ENCODE measurements around the gene GPR39. TPM values are rescaled to one million over a fixed set of nuclear protein-coding genes. Genes with fewer than 3 reads are reported as not detected.

Gene GPR39
- total and polyA plus RNA-seq, 12 donors: 0.04 TPM; not detected in 11

DNA sequence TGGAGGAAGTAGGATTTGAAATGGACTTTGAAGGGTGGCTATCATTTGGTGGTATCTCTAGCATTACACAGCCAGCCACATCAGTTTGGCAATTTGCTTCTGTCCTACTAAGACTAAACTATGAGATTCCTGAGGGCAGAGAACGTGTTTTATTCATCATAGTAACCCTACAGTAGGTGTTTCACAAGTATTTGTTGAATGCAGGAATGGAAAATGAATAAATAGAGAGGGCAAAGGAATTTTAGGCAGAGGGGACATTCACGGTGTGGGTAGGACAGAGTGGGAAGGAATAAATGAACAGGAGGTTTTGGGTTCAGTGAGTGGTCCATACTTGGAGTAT lies 15.7 kb upstream of the GPR39 start:
- peaks cover 0 to 17% (median 0%) of the 10 kb centered on the region in 7 donors for H3K27me3 ChIP-seq
- no peaks in the 10 kb centered on the region for H3K36me3 ChIP-seq
- WGBS, 2 donors: 75 to 87% methylated on average over 2 of the region's 2 CpGs
- ATAC-seq (no peak), DNase-seq (no peak)
- peaks cover 0 to 7% (median 0%) of the 10 kb centered on the region in 11 donors for H3K9me3 ChIP-seq
- no peaks in the 10 kb centered on the region for H3K4me1 ChIP-seq
- TF ChIP-seq, protein P1, sequence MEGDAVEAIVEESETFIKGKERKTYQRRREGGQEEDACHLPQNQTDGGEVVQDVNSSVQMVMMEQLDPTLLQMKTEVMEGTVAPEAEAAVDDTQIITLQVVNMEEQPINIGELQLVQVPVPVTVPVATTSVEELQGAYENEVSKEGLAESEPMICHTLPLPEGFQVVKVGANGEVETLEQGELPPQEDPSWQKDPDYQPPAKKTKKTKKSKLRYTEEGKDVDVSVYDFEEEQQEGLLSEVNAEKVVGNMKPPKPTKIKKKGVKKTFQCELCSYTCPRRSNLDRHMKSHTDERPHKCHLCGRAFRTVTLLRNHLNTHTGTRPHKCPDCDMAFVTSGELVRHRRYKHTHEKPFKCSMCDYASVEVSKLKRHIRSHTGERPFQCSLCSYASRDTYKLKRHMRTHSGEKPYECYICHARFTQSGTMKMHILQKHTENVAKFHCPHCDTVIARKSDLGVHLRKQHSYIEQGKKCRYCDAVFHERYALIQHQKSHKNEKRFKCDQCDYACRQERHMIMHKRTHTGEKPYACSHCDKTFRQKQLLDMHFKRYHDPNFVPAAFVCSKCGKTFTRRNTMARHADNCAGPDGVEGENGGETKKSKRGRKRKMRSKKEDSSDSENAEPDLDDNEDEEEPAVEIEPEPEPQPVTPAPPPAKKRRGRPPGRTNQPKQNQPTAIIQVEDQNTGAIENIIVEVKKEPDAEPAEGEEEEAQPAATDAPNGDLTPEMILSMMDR (IDR thresholded peaks at IDR 0.05): no peak
- intact Hi-C loops (cut with DNase I): no loop called here
- H3K4me3 ChIP-seq: no peak overlapping the region
- H3K27ac ChIP-seq: no peak overlapping the region

DNA sequence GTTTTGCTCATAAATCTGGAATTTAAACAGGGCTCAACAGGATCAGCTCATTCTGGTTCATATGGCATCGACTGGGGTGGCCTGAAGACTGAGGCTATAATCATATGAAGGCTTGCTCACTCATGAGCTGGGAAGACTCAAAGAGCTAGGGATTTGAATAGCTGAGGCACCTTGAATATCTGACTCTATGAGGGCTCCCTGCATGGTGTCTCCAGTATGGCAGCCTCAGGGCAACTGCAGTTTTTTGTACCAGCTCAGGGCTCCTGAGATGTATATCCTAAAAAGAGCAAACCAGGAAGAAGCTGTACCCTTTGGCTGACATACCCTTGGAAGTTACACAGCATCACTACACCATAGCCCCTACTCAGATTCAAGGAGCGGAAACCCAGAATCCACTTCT lies 15.3 kb upstream of the GPR39 start:
- Histone ChIP-seq H3K36me3 (no peaks in the 10 kb centered on the region), H3K4me3 (no peak overlapping the region), H3K9me3 (peaks cover 0 to 12% (median 0%) of the 10 kb centered on the region in 11 donors), H3K27ac (no peak overlapping the region), H3K27me3 (peaks cover 0 to 14% (median 0%) of the 10 kb centered on the region in 7 donors), H3K4me1 (no peaks in the 10 kb centered on the region)
- DNase-seq: no peak
- intact Hi-C loops (cut with DNase I): no loop called here
- WGBS, 2 donors: 92 to 97% methylated on average over 2 of the region's 2 CpGs
- TF ChIP-seq, protein P1 (IDR thresholded peaks at IDR 0.05): no peak
- no peak for ATAC-seq

DNA sequence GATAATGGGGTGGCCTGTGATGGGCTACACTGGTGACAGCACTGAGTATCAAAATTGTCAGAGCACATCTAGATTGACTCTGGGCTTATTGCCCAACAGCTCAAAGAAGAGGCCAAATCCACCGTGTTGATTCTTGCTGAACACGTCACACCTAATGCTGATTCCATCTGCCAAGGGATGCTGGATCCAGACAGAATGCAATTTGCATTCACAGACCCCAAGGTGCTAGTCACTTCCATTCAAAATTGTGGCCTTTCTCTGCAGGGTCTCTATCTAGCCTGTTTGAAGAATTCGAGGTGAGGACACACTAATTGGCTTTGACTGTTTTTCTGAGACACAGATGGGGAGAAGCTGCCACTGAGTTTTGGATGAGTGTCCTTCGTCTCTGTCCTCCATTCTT lies 13.5 kb upstream of the GPR39 start:
- no peak for ATAC-seq
- Histone ChIP-seq H3K36me3 (no peaks in the 10 kb centered on the region), H3K27me3 (peaks cover 0 to 8% (median 0%) of the 10 kb centered on the region in 7 donors), H3K4me3 (no peak overlapping the region), H3K9me3 (peaks cover 0 to 16% (median 0%) of the 10 kb centered on the region in 11 donors), H3K4me1 (no peaks in the 10 kb centered on the region), H3K27ac (no peak overlapping the region)
- DNase-seq: no peak
- 46% methylated on average over 4 of the region's 4 CpGs for WGBS, 2 donors
- TF ChIP-seq, protein P1 (IDR thresholded peaks at IDR 0.05): no peak
- intact Hi-C loops (cut with DNase I): no loop called here

DNA sequence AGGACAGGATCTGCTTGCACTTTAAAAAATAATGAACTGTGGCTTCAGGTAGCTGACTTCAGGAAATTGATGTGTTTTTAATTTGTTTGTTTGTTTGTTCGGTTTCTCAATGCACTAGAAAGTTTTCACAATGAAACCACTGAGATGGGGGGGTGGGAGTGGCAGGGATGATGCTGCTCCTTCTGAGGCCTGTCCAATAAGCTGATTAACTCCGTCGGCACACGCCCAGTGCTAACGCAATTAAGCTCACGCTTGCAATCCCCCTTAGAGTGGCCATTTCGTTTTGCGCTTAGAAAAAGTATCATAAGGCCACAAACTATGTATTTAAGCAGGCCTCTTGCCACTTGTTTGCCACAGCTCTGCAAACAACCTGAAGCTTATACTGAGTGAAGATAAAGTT lies 12.5 kb upstream of the GPR39 start:
- Histone ChIP-seq H3K36me3 (no peaks in the 10 kb centered on the region), H3K27me3 (peaks cover 0 to 4% (median 0%) of the 10 kb centered on the region in 7 donors), H3K27ac (no peak overlapping the region), H3K9me3 (peaks cover 0 to 16% (median 0%) of the 10 kb centered on the region in 11 donors), H3K4me3 (no peak overlapping the region), H3K4me1 (no peaks in the 10 kb centered on the region)
- ATAC-seq: no peak
- DNase-seq: no peak
- TF ChIP-seq, protein P1 (IDR thresholded peaks at IDR 0.05): no peak
- WGBS, 2 donors: 75 to 80% methylated on average over 8 of the region's 8 CpGs
- intact Hi-C loops (cut with DNase I): no loop called here

Data from heart right ventricle (tissue), 16 donors.